ENCODE data around the gene HNRNPA0.

- no peak for TF ChIP-seq POLR2AphosphoS5 (IDR thresholded peaks at IDR 0.05)
- TF ChIP-seq CTCF (IDR thresholded peaks at IDR 0.05 in 8 of 11, conservative IDR thresholded peaks at IDR 0.05 in 3 of 11) = no peak
Observed at GRCh38 chr5:137708796-137709559, 45.2 kb downstream of the HNRNPA0 start.

Data from spleen (tissue), 7 donors.